Measurements from ENCODE around the gene PSMD6.

PSMD6 gene

GRCh38 chr3:64016941-64017620, 6.2 kb downstream of the PSMD6 start:
- in situ Hi-C loops (cut with MboI; ENCODE audit: low sequenced_read_pairs), result no loop called here

GRCh38 chr3:64011685-64012084, 11.6 kb downstream of the PSMD6 start:
- in situ Hi-C loops (cut with MboI; ENCODE audit: low sequenced_read_pairs), result no loop called here

GRCh38 chr3:64010199-64010598, 13.1 kb downstream of the PSMD6 start:
- in situ Hi-C loops (cut with MboI; ENCODE audit: low sequenced_read_pairs), result no loop called here

- in situ Hi-C loops (cut with MboI; ENCODE audit: low sequenced_read_pairs), result no loop called here
These were observed 13.8 kb downstream of the PSMD6 start for GRCh38 chr3:64009528-64009927.

- in situ Hi-C loops (cut with MboI; ENCODE audit: low sequenced_read_pairs), result no loop called here
These were observed 14.6 kb downstream of the PSMD6 start for GRCh38 chr3:64008487-64009351.

- in situ Hi-C loops (cut with MboI; ENCODE audit: low sequenced_read_pairs), result no loop called here
These were observed 15.3 kb downstream of the PSMD6 start for GRCh38 chr3:64008017-64008416.

- in situ Hi-C loops (cut with MboI; ENCODE audit: low sequenced_read_pairs), result no loop called here
These were observed 19.7 kb downstream of the PSMD6 start for GRCh38 chr3:64003589-64003988.

GRCh38 chr3:64002233-64002632, 21.1 kb downstream of the PSMD6 start:
- in situ Hi-C loops (cut with MboI; ENCODE audit: low sequenced_read_pairs), result no loop called here

- in situ Hi-C loops (cut with MboI; ENCODE audit: low sequenced_read_pairs), result no loop called here
These were observed 22.7 kb downstream of the PSMD6 start for GRCh38 chr3:64000453-64001055.

GRCh38 chr3:63998852-63999754, 24.2 kb downstream of the PSMD6 start:
- in situ Hi-C loops (cut with MboI; ENCODE audit: low sequenced_read_pairs), result no loop called here

GRCh38 chr3:63995086-63995485, 28.2 kb downstream of the PSMD6 start:
- in situ Hi-C loops (cut with MboI; ENCODE audit: low sequenced_read_pairs), result no loop called here

GRCh38 chr3:63993653-63994079, 29.6 kb downstream of the PSMD6 start:
- in situ Hi-C loops (cut with MboI; ENCODE audit: low sequenced_read_pairs), result no loop called here

- in situ Hi-C loops (cut with MboI; ENCODE audit: low sequenced_read_pairs), result no loop called here
These were observed 30.6 kb downstream of the PSMD6 start for GRCh38 chr3:63992516-63993209.

- in situ Hi-C loops (cut with MboI; ENCODE audit: low sequenced_read_pairs), result no loop called here
These were observed 31.6 kb downstream of the PSMD6 start for GRCh38 chr3:63991666-63992065.

- in situ Hi-C loops (cut with MboI; ENCODE audit: low sequenced_read_pairs), result no loop called here
These were observed 32.6 kb downstream of the PSMD6 start for GRCh38 chr3:63990733-63991132.

- in situ Hi-C loops (cut with MboI; ENCODE audit: low sequenced_read_pairs), result no loop called here
These were observed 33.1 kb downstream of the PSMD6 start for GRCh38 chr3:63990204-63990603.

- in situ Hi-C loops (cut with MboI; ENCODE audit: low sequenced_read_pairs), result no loop called here
These were observed 34.4 kb downstream of the PSMD6 start for GRCh38 chr3:63988943-63989342.

- in situ Hi-C loops (cut with MboI; ENCODE audit: low sequenced_read_pairs), result no loop called here
These were observed 36.5 kb downstream of the PSMD6 start for GRCh38 chr3:63986831-63987230.

GRCh38 chr3:63986146-63986545, 37.1 kb downstream of the PSMD6 start:
- in situ Hi-C loops (cut with MboI; ENCODE audit: low sequenced_read_pairs), result no loop called here

- in situ Hi-C loops (cut with MboI; ENCODE audit: low sequenced_read_pairs), result no loop called here
These were observed 38.9 kb downstream of the PSMD6 start for GRCh38 chr3:63984391-63984790.
